Left ventricle myocardium inferior (tissue), 1 donor: ENCODE measurements around the gene MEI4. TPM values are rescaled to one million over a fixed set of nuclear protein-coding genes. Genes with fewer than 3 reads are reported as not detected.

Experiments
- DNase-seq: peaks from one replicate; pipeline ENCODE4 v3.0.0-alpha.2; 2020
- H3K27ac ChIP-seq: fragments of 200-600 bp; replicated peaks from 2 replicates; pipeline ENCODE4 v1.8.0; 2021
- H3K27me3 ChIP-seq: fragments of 200-600 bp; 2 replicates; pipeline ENCODE4 v1.8.0; 2021; ENCODE audit warnings: low read depth
- H3K36me3 ChIP-seq: fragments of 200-600 bp; 2 replicates; pipeline ENCODE4 v1.8.0; 2021
- H3K4me1 ChIP-seq: fragments of 200-600 bp; 2 replicates; pipeline ENCODE4 v1.8.0; 2021
- H3K4me3 ChIP-seq: fragments of 200-600 bp; 2 replicates; pipeline ENCODE4 v1.8.0; 2021; ENCODE audit warnings: mild to moderate bottlenecking, moderate library complexity
- H3K9me3 ChIP-seq: fragments of 200-600 bp; replicated peaks from 2 replicates; pipeline ENCODE4 v1.8.0; 2021
- CTCF ChIP-seq: fragments of 200-600 bp; IDR thresholded peaks from 2 replicates; pipeline ENCODE4 v1.8.0; 2021; ENCODE audit warnings: antibody characterized with exemption, mild to moderate bottlenecking, borderline replicate concordance
- intact Hi-C: fragments of 100-400 bp; cut with micrococcal nuclease; formaldehyde crosslinking; loops from one replicate; pipeline ENCODE4 v1.11.0; 2022
- total RNA-seq: library from RNA; stranded (reverse); fragmentation: NEBNext Ultra II Directional; extraction: Animal tissue kit (Norgen Biotek cat#: 25700); gene quantifications from one replicate; pipeline ENCODE4 v1.2.1, GENCODE V29; 2021
- donor health status: DM: no; HTN: yes; CAD: no; lungs with severe emphysema.

Gene MEI4
- total RNA-seq, 1 donor from 2014 or later = 0.52 TPM

- H3K4me3 ChIP-seq = no peak overlapping the region
- no peak overlapping the region for H3K27ac ChIP-seq
- no peaks in the 10 kb centered on the region for H3K4me1 ChIP-seq
- no peak for DNase-seq
- intact Hi-C loops = no loop called here
- H3K36me3 ChIP-seq = no peaks in the 10 kb centered on the region
- H3K27me3 ChIP-seq = no peaks in the 10 kb centered on the region
- TF ChIP-seq CTCF = no peak
- peaks cover 10% of the 10 kb centered on the region for H3K9me3 ChIP-seq
Observed at GRCh38 chr6:77834591-77834996, 181.8 kb downstream of the MEI4 start.

GRCh38 chr6:77837034-77837784 is 184.4 kb downstream of the MEI4 start:
- no peaks in the 10 kb centered on the region for H3K27me3 ChIP-seq
- no peak overlapping the region for H3K27ac ChIP-seq
- no peak for DNase-seq
- no peak overlapping the region for H3K4me3 ChIP-seq
- no peak for TF ChIP-seq CTCF
- H3K36me3 ChIP-seq = no peaks in the 10 kb centered on the region
- no peaks in the 10 kb centered on the region for H3K4me1 ChIP-seq
- intact Hi-C loops = no loop called here
- H3K9me3 ChIP-seq = no peaks in the 10 kb centered on the region

- Histone ChIP-seq H3K4me3 (no peak overlapping the region), H3K9me3 (no peaks in the 10 kb centered on the region), H3K36me3 (no peaks in the 10 kb centered on the region), H3K27ac (no peak overlapping the region), H3K27me3 (no peaks in the 10 kb centered on the region), H3K4me1 (no peaks in the 10 kb centered on the region)
- intact Hi-C loops = no loop called here
- DNase-seq = no peak
- no peak for TF ChIP-seq CTCF
Observed at GRCh38 chr6:77839292-77839691, 186.5 kb downstream of the MEI4 start.

GRCh38 chr6:77844822-77845221 is 192.0 kb downstream of the MEI4 start:
- H3K27ac ChIP-seq = no peak overlapping the region
- no peak for TF ChIP-seq CTCF
- H3K4me3 ChIP-seq = no peak overlapping the region
- H3K4me1 ChIP-seq = no peaks in the 10 kb centered on the region
- H3K9me3 ChIP-seq = no peaks in the 10 kb centered on the region
- DNase-seq = no peak
- intact Hi-C loops = no loop called here
- H3K36me3 ChIP-seq = no peaks in the 10 kb centered on the region
- H3K27me3 ChIP-seq = no peaks in the 10 kb centered on the region

GRCh38 chr6:77853401-77853800 is 200.6 kb downstream of the MEI4 start:
- H3K27me3 ChIP-seq = no peaks in the 10 kb centered on the region
- no peak for DNase-seq
- H3K36me3 ChIP-seq = no peaks in the 10 kb centered on the region
- H3K4me3 ChIP-seq = no peak overlapping the region
- H3K4me1 ChIP-seq = no peaks in the 10 kb centered on the region
- no peak for TF ChIP-seq CTCF
- intact Hi-C loops = no loop called here
- no peaks in the 10 kb centered on the region for H3K9me3 ChIP-seq
- H3K27ac ChIP-seq = no peak overlapping the region
